Nephron progenitor cell (in vitro differentiated cells): ENCODE data around the gene TRIP4.
A peak's percentile ranks its signal among the peaks of the same experiment; 100 is the strongest.

Experiments
- DNase-seq: peaks from one replicate; pipeline ENCODE4 v3.0.0; 2021
- H3K27ac Mint-ChIP-seq: 2 replicates; pipeline ENCODE4 v1.8.0; 2021; ENCODE audit warnings: mild to moderate bottlenecking, moderate library complexity, mixed read lengths
- H3K27me3 Mint-ChIP-seq: 2 replicates; pipeline ENCODE4 v1.8.0; 2021; ENCODE audit warnings: mild to moderate bottlenecking, low read depth, mixed read lengths; ENCODE audit not compliant: poor library complexity
- H3K36me3 Mint-ChIP-seq: 2 replicates; pipeline ENCODE4 v1.8.0; 2021; ENCODE audit warnings: low read depth, mixed read lengths
- H3K4me1 Mint-ChIP-seq: 2 replicates; pipeline ENCODE4 v1.8.0; 2021; ENCODE audit warnings: mixed read lengths
- H3K4me3 Mint-ChIP-seq: 2 replicates; pipeline ENCODE4 v1.8.0; 2021; ENCODE audit warnings: mild to moderate bottlenecking, moderate library complexity, mixed read lengths
- H3K9me3 Mint-ChIP-seq: 2 replicates; pipeline ENCODE4 v1.8.0; 2021; ENCODE audit warnings: mild to moderate bottlenecking, moderate library complexity, mixed read lengths
- CTCF ChIP-seq: fragments of 200-600 bp; sonication (generic); IDR thresholded peaks from 2 replicates; pipeline ENCODE4 v1.5.0; 2021; ENCODE audit warnings: antibody characterized with exemption

The TRIP4 gene

GRCh38 chr15:64476550-64476949 is 88.9 kb downstream of the TRIP4 start:
- H3K4me3 Mint-ChIP-seq, result no peak overlapping the region
- no peak for TF ChIP-seq CTCF
- H3K27me3 Mint-ChIP-seq, result no peaks in the 10 kb centered on the region
- peaks cover 57% of the 10 kb centered on the region for H3K36me3 Mint-ChIP-seq
- DNase-seq, result no peak
- H3K9me3 Mint-ChIP-seq, result no peaks in the 10 kb centered on the region
- peaks cover 22% of the 10 kb centered on the region for H3K4me1 Mint-ChIP-seq
- peak overlapping the region; percentile 96 for H3K27ac Mint-ChIP-seq

- TF ChIP-seq CTCF, result no peak
- H3K27ac Mint-ChIP-seq, result peak overlapping the region; percentile 5
These were observed 91.2 kb downstream of the TRIP4 start for GRCh38 chr15:64478863-64479262.

DNA sequence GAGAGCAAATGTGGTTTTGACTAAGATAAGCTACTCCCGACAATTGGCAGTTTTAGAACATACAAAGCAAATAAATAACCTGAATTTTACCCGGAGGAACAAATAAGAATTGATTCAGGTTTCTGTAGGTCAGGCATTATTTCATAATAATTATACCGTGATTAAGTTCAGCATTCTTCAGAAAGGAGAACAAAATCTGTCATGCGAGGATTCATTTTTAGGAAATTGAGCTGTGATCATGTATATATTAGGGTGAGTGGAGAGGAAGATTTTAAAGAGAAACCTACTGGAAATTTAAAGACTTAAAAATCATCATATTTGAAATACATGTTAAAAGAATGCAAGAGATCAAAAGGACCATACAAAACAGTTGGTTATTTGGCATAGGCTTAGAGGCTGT is 93.3 kb downstream of the TRIP4 start:
- H3K27ac Mint-ChIP-seq, result no peak overlapping the region
- H3K27me3 Mint-ChIP-seq, result no peaks in the 10 kb centered on the region
- no peak for TF ChIP-seq CTCF
- H3K4me3 Mint-ChIP-seq, result no peak overlapping the region
- peaks cover 15% of the 10 kb centered on the region for H3K4me1 Mint-ChIP-seq
- no peak for DNase-seq
- H3K36me3 Mint-ChIP-seq, result peaks cover 56% of the 10 kb centered on the region
- H3K9me3 Mint-ChIP-seq, result no peaks in the 10 kb centered on the region

More at GRCh38 chr15:64478863-64479262, 91.2 kb downstream of the TRIP4 start:
- Mint-ChIP-seq H3K4me1 (peaks cover 22% of the 10 kb centered on the region), H3K4me3 (no peak overlapping the region), H3K9me3 (no peaks in the 10 kb centered on the region), H3K27me3 (no peaks in the 10 kb centered on the region), H3K36me3 (peaks cover 62% of the 10 kb centered on the region)
- no peak for DNase-seq

DNA sequence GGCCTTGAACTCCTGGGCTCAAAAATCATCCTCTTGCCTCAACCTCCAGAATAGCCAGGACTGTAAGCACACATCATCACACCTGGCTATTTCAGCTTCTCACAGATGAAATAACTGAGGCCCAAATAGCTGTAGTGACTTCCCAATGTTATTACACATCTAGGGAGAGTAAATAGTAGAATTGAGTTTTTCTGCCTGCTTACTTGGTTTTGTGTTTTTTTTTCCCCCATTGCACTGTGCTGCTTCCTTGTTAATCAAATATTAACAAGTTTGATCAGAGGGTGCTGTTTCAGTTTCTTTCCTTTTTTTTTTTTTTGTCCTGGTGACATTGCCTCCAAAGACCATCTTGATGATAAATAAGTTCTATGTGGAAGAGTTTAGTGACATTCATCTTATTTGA is 96.1 kb downstream of the TRIP4 start:
- no peak for TF ChIP-seq CTCF
- Mint-ChIP-seq H3K27me3 (no peaks in the 10 kb centered on the region), H3K9me3 (no peaks in the 10 kb centered on the region), H3K36me3 (peaks cover 66% of the 10 kb centered on the region), H3K4me1 (peaks cover 6% of the 10 kb centered on the region), H3K4me3 (no peak overlapping the region), H3K27ac (peak overlapping the region; percentile 6)
- DNase-seq, result no peak

GRCh38 chr15:64485796-64486195 is 98.2 kb downstream of the TRIP4 start:
- H3K9me3 Mint-ChIP-seq, result no peaks in the 10 kb centered on the region
- H3K4me3 Mint-ChIP-seq, result no peak overlapping the region
- no peaks in the 10 kb centered on the region for H3K27me3 Mint-ChIP-seq
- DNase-seq, result no peak
- peak overlapping the region; percentile 36 for H3K27ac Mint-ChIP-seq
- TF ChIP-seq CTCF, result no peak
- peaks cover 2% of the 10 kb centered on the region for H3K4me1 Mint-ChIP-seq
- H3K36me3 Mint-ChIP-seq, result peaks cover 71% of the 10 kb centered on the region

DNA sequence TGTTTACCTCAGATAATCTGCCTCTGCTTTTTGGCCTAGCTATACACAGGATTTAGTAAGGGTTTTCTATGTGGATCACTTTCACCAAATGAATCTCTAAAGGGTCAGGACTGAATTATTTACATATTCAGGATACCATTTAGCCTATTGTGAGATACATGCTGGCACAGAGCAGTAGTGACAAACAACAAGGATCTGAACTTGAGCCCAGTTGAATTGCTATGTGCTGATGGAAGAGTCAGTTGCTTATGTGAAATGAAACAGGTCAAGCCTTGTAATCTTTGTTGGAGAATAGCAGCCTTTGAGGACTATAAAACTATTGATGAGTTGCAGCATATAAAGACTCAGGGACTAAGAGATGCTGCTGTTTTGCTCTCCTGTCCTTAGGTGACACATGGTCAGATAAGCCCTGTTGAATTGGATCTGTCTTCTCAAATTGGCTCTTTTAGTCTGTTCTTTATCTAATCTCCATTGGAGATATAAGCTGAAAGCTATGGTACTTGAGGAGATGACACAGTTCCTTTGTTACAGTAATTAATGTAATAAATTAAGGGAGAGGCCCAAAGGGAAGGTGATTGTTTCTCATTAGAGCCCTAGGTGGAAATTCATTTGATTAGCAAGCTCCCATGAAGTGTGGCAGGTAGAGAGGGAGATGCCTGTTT is 103.1 kb downstream of the TRIP4 start:
- no peak for DNase-seq
- TF ChIP-seq CTCF, result no peak
- no peak overlapping the region for H3K27ac Mint-ChIP-seq

More for the DNA sequence above, 103.1 kb downstream of the TRIP4 start:
- H3K27me3 Mint-ChIP-seq, result no peaks in the 10 kb centered on the region
- peaks cover 41% of the 10 kb centered on the region for H3K36me3 Mint-ChIP-seq
- H3K9me3 Mint-ChIP-seq, result no peaks in the 10 kb centered on the region
- no peak overlapping the region for H3K4me3 Mint-ChIP-seq
- H3K4me1 Mint-ChIP-seq, result peaks cover 20% of the 10 kb centered on the region
